ENCODE results near the gene MECP2.

DNA sequence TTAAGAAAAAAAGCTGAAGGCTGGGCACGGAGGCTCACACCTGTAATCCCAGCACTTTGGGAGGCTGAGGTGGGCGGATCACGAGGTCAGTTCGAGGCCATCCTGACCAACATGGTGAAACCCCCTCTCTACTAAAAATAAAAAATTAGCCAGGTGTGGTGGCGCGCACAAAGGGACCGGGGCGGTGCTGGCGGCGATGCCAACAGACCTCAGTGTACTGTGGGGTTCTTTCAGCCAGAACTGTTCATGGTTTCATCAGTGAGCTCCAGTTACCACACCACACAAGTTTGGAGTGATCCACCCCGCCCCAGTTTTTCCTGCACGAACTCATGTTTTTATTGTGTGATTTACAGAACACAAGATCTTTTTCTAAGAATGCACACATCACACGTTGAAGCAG lies 56.7 kb downstream of the MECP2 start:
- no peak for TF ChIP-seq EZH2 (IDR thresholded peaks at IDR 0.05; ENCODE audit: low read length, unreplicated experiment)
- TF ChIP-seq, protein P1, sequence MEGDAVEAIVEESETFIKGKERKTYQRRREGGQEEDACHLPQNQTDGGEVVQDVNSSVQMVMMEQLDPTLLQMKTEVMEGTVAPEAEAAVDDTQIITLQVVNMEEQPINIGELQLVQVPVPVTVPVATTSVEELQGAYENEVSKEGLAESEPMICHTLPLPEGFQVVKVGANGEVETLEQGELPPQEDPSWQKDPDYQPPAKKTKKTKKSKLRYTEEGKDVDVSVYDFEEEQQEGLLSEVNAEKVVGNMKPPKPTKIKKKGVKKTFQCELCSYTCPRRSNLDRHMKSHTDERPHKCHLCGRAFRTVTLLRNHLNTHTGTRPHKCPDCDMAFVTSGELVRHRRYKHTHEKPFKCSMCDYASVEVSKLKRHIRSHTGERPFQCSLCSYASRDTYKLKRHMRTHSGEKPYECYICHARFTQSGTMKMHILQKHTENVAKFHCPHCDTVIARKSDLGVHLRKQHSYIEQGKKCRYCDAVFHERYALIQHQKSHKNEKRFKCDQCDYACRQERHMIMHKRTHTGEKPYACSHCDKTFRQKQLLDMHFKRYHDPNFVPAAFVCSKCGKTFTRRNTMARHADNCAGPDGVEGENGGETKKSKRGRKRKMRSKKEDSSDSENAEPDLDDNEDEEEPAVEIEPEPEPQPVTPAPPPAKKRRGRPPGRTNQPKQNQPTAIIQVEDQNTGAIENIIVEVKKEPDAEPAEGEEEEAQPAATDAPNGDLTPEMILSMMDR (conservative IDR thresholded peaks at IDR 0.05; ENCODE audit: low read depth, low read length) = no peak
- TF ChIP-seq EZH2phosphoT487 (IDR thresholded peaks at IDR 0.05; ENCODE audit: borderline replicate concordance, low read length) = no peak

Measured in PC-3 (cell line).